Esophagus squamous epithelium (tissue), 4 donors: Measurements from ENCODE around the gene MPIG6B.

Experiments
- POLR2A ChIP-seq, 4 donors: fragments of 450-650 bp; IDR thresholded peaks; one replicate each; pipeline ENCODE4 v1.6.1; 2017; ENCODE audit warnings: antibody characterized with exemption in 4 of 4, mild to moderate bottlenecking in 4 of 4, moderate library complexity in 3 of 4
- TF ChIP-seq, protein P1 (sequence below), 6 experiments: fragments of 450-650 bp in 4 of 6; fragments of 200-600 bp in 2 of 6; sonication (generic) in 2 of 6; IDR thresholded peaks; one replicate each; pipeline ENCODE4 v1.5.1; 2016 to 2019; ENCODE audit warnings: antibody characterized with exemption in 6 of 6, mild to moderate bottlenecking in 4 of 6, moderate library complexity in 4 of 6

DNA sequence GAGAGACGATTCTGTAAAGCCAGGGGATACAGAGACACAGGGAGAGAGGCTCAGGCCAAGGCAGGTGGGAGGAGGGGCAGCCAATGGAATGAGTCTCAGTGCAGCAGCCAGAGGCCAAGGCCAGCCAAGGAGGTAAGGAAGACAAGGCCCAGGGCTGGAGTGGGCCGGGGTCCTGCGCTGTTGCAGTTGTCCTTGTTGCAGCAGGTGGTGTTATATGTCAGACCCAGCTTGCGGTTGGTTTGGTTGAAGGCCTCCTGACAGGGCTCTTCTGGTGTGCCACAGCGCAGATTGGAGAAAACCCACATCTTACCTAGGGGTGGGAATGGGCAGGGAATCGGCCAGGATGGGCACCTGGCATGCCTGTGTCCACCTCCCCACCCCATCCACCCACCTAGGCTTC is 4.2 kb upstream of the MPIG6B start:
- TF ChIP-seq, protein P1, sequence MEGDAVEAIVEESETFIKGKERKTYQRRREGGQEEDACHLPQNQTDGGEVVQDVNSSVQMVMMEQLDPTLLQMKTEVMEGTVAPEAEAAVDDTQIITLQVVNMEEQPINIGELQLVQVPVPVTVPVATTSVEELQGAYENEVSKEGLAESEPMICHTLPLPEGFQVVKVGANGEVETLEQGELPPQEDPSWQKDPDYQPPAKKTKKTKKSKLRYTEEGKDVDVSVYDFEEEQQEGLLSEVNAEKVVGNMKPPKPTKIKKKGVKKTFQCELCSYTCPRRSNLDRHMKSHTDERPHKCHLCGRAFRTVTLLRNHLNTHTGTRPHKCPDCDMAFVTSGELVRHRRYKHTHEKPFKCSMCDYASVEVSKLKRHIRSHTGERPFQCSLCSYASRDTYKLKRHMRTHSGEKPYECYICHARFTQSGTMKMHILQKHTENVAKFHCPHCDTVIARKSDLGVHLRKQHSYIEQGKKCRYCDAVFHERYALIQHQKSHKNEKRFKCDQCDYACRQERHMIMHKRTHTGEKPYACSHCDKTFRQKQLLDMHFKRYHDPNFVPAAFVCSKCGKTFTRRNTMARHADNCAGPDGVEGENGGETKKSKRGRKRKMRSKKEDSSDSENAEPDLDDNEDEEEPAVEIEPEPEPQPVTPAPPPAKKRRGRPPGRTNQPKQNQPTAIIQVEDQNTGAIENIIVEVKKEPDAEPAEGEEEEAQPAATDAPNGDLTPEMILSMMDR (IDR thresholded peaks at IDR 0.05), result no peak
- TF ChIP-seq POLR2A (IDR thresholded peaks at IDR 0.05), result no peak
